GM21786 (cell line): Measurements from ENCODE around the gene BORCS6.
"Not testable (repeated sequence)": the region's sequence is repeated elsewhere in the genome, so short reads cannot be mapped to it uniquely, and the experiment has no call there.

Experiments
- ATAC-seq: cut with Tn5 transposase; IDR thresholded peaks from one replicate; pipeline ENCODE4 v1.9.1; 2021; ENCODE audit not compliant: unreplicated experiment

BORCS6 gene

GRCh38 chr17:8175795-8176196 lies 14.2 kb downstream of the BORCS6 start:
- ATAC-seq = no peak

DNA sequence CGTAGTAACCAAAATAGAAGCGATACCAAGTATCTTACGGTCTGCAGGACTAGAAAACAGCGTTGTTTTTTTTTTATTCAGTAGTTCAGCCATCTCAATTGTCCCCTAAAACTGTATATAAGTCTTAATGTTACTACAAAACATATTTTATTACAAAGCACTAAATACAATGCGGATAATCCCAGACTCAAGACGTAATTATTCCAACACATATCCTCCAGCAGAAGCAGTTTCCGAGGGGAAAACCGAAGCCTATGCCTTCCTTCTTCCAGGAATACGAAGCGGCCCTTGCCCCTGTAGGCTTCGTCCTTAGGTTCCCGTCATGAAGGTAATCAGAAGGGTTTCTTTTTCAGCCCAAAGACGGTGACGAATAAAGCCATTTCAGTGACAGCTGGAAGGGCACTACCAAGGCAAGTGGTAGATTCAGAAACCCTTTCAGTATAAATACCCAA lies 16.1 kb downstream of the BORCS6 start:
- ATAC-seq = no peak

DNA sequence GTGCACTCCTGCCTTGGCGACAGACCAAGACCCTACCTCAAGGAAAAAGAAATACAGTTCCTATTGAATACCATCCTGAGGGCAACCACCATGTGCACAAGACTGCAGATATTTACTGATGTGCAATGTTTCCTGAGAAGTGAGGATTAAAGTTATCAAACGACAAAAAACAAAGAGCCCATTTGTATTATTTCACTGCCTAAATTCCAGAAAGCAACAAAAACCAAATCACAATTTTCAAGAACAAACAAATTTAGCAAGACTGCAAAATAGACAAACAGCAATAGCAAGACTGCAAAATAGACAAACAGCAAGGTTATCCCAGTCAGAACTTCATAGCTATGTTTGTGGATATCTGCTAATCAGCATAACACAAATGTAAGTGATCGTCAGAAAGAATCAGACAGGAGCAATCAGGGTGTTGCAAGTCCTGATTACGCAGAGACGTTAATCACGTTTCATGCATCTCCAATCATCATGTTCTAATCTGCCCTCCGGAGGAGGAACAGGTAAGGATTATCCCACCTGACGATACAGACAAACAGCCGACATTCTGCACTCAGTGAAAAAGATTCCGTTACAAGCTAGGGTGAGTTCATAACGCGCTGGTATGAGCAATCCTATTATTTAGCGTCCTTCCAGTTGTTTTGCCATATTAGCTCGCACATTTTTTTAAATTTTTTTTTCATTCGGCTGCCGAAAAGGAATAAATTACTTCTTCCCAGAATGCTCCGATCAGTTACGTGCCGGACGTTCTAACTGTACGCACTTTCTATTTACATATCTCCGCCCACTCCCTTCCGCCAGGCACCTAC lies 16.7 kb downstream of the BORCS6 start:
- peak; percentile 66 for ATAC-seq

- ATAC-seq = not testable (repeated sequence)
These were observed 19.8 kb downstream of the BORCS6 start for GRCh38 chr17:8170186-8170585.

- no peak for ATAC-seq
These were observed 22.5 kb downstream of the BORCS6 start for GRCh38 chr17:8167526-8167925.

- ATAC-seq = no peak
These were observed 23.2 kb downstream of the BORCS6 start for GRCh38 chr17:8166731-8167130.

DNA sequence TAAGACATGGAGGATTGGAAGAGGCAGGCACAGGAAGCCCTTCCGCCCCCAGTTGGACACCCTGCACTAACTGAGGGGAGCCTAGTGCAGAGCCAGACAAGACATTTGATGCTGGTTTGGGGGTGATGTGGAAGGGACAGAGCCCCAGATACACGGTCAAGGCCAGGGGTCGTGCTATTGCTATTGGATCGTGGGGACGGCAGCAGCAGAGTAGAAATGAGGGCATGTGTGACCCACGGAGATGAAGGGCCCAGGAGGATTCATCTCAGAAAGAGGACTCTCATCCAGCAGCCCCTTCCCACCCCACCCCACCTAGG lies 25.2 kb downstream of the BORCS6 start:
- no peak for ATAC-seq

DNA sequence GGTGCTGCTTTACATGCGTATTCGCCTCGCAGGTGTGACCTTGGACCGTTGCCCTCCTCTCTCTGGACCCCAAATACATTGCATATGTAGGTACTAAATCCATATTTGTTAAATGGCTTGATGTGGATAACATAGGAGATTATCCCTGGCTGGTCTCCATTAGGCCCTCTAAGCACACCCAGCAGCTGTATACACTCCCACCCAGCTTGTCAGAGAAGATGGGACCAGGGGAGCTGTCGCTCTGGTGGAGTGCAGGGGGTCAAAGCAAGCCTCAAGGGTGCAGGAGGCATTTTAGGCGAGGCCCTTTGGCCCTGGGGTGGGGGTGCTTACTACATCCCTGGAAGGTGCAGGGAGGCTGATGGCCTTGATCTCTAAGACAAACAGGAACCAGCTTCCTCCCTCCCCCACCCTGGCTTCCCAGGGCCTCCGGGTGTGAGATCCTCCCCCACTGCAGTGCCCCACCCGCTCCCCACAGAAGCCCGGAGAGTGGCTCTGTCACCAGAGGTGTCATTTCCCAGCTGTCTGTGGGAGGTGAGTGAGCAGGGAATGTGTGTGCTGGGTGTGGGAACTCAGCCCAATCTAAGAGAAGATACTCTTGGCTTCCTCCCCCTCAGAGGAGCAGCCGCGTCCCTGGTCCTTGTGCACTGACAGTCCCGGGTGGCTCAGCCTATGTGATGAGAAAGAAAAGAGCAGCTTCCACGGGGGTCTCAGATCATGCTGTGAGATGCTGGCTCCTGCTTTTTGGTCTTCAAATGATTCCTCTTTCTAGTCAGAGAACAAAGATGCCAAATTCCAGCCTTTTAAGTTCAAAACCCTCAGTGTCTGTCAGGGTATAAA lies 25.8 kb downstream of the BORCS6 start:
- ATAC-seq = no peak

DNA sequence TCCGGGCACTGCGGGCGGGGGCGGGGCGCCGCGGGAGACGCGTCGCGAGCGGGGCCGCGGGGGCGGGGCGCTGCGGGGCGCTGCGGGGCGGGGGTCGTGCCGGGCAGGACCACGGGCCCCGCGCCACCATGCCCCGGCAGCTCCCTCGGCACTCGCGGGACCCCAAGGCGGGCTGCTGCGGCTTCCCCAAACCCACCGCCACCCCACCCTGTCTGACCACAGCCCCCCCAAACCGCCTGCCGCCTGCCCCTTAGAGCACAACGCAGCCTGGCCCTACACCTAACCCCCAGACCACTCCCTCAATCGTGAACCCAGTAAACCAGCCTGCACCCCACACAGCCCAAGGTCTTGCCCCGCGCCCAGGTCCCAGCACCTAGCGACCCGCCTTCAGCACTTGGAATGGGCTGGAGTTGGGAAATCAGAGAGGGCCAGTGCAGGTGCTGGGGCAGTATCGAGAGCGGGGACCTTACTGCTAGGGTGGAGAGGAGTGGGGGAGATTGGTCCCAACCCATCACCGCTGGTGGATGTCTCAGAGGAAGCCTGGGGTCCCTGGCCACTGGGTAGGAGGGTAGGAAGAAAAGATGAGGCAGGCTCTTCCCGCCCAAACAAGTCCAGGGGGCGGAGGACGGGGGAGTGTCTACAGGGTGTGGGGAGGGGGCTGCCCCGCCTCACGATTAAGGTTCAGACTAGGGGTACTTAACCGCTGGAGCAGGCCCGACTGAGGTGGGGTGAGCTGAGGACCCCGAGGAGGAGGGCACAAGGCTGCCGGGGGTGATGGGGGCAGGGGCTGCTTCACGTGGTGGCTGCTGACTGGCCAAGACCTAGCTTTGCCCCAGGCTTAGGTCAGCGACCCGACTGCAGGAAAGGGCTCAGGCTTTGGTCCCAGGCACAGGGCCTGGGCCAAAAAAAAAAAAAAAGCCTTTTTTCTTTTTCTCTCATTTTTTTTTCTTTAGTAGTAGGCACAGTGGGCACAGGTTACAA lies 26.7 kb downstream of the BORCS6 start:
- ATAC-seq = no peak

GRCh38 chr17:8162233-8162996 lies 27.6 kb downstream of the BORCS6 start, which contains the start of gene VAMP2:
TSS of gene VAMP2 (minus strand) at chr17:8162948. CDS start at chr17:8162879, 69 bp downstream.
- no peak for ATAC-seq

DNA sequence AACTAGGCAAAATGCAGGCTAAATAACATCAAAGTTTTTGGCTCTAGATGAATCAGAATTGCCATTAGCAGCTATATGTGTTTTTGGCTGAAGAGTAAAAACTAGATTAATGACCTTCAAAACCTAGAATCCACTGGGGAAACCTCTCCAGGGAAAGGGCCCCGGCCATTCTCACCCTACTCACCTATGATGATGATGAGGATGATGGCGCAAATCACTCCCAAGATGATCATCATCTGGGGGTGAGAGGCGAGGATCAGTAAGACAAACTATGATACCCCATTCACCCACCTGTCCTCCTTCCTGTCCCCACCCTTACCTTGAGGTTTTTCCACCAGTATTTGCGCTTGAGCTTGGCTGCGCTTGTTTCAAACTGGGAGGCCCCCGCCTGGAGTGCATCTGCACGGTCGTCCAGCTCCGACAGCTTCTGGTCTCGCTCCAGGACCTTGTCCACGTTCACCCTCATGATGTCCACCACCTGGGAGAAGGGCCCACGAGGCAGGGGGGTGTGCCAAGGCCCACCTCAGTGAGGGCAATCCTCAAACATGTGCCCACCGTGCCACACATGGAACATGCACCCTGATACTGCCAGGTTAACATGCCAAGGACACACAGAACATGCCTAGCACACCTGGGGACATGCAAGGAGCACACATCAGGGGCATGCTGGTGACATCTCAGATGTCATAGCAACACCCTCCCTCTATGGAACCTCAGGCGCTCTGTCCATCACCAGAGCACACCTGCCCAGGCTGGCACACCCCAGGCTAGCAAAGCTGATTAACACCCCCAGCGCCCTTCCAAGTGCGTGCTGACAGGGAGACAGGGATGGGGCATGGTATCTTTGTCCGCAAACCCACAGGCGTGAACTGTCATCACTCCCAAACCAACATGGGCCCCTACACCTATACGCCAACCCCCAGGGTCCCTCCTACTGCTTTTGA lies 28.4 kb downstream of the BORCS6 start:
- ATAC-seq = no peak

- no peak for ATAC-seq
These were observed 29.2 kb downstream of the BORCS6 start for GRCh38 chr17:8160741-8161221.

DNA sequence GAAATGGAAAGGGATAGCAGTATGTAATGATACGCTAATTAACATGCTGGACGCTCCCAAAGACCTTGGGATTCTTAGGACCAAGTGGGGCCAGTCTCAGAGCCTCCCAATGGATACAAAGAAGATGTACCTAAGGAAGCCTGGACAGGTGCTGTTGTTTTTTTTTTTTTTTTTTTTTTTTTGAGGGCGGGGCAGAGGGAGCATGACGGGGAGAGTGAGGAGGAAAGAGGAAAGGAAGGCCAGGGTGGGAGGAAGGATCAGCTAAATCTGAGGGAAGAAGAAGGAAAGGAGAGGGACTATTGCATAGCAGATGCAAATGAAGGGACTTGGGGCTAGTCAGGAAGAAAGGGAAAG lies 29.8 kb downstream of the BORCS6 start:
- ATAC-seq = no peak

- ATAC-seq = no peak
These were observed 30.3 kb downstream of the BORCS6 start for GRCh38 chr17:8159459-8160223.

DNA sequence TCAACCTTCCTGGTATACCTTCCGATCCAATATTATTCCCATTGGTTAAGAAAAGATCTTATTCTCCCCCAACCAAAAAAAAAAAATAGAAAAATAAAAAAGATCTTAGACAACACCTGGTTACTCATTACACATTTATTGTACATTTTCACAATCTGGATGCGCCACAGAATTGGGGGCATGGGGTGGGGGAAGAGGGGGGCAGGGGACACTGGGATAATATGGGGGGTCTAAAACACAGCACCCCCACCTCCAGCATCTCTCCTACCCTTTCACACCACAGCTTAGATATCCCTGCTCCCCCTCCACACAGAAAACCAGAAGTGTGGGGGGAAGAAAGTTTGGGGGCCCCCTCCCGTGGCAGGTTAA lies 31.0 kb downstream of the BORCS6 start:
- ATAC-seq = no peak

DNA sequence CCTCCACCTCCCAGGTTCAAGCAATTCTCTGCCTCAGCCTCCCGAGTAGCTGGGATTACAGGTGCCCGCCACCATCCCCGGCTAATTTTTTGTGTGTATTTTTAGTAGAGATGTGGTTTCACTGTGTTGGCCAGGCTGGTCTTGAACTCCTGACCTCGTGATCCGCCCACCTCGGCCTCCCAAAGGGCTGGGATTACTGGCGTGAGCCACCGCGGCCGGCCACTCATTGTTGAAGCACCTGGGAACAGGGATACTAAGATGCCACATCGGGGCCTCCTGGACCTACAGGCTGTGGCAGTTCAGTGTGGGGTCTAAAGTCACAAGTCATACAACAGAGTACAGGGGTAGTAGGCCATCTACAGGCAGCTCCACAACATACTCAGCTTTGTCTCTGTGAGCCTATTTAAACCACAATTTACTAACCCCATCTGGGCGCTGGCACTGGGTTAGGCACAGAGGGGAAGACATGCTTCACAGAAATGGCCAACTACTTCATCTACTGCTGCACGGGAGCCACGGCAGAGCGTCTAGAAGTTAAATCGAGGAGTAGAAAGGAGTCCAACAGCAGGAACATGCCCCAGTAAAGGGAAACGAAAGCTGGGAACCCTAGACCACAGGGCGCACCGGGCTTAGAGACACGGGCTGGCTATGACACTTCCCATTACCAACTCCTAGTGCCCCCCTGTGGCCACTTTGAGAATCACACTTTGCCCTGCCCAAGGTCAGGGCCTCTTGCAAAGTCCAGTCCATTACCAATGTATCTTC lies 31.5 kb downstream of the BORCS6 start:
- no peak for ATAC-seq

DNA sequence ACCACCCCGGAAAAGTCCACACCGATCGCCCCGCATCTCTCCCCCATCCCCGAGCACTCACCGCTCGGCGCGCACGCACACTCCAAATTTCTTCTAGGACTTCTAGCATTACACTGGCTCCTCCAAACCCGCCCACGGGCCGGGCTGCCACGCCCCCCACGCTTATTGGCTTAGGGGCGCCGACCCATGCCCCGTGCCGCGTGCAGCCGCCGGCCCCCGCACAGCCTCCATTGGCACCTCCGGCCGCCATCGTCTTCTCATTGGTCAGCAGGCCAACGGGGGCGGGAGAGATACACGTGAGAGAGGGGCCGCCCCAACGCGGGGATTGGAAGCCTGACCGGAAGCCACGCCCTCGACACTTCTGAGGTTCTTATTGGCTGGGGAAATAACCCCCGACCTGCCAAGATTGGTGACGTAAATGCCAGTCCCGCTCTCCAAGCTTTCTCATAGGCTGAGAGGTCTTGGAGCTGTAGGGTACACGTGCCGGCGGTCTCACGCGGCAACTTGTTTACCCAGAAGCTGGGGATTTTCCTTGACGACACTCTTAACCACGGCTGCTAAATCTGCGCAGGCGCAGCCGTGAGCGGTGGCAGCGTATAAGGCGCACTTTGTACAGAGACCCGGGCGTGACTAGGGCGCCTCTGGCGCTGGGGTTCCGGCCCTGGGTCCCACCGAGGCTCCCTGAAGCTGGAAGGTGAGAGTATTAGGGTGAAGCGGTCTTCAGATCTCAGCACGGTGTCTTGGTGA lies 33.6 kb downstream of the BORCS6 start:
- ATAC-seq = peak; percentile 69
